Endometrial microvascular endothelial cells (primary cell): ENCODE results near the gene CAMK1D. TPM values are rescaled to one million over a fixed set of nuclear protein-coding genes. Genes with fewer than 3 reads are reported as not detected.

Experiments used
- in situ Hi-C: cut with HindIII; loops from 2 replicates; pipeline ENCODE4 v1.10.0; 2017; ENCODE audit warnings: low sequenced_read_pairs, low pct_unique_long_range_greater_than_20kb; ENCODE audit errors: inconsistent ontology term
- total RNA-seq: library from RNA; depleted of rRNA; stranded (reverse); fragments of >200 nt; gene quantifications from one replicate; pipeline ENCODE4 v1.2.3, GENCODE V29; 2015; ENCODE audit errors: inconsistent ontology term

Gene CAMK1D
- total RNA-seq, 1 donor from 2014 or later: 0.37 TPM

GRCh38 chr10:12665501-12665900, 316.2 kb downstream of the CAMK1D start:
- in situ Hi-C loops: no loop called here

GRCh38 chr10:12667052-12667451, 317.7 kb downstream of the CAMK1D start:
- in situ Hi-C loops: no loop called here

DNA sequence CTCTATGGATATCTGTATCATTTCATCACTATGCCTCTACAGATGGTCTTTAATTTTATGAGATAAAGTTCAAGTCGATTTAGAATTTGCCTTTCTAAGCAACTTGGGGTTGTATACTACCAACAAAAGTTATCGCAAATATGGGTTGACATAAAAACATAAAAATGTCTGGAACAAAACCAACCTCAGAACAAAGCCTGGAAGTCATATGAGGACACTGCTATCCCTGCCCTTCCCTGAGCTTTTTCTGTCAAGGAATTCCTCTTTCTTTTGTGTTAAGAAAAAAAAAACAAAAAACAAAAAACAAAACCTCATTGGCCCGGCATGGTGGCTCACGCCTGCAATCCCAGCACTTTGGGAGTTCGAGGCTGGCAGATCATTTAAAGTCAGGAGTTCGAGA, 319.3 kb downstream of the CAMK1D start:
- in situ Hi-C loops: no loop called here

- in situ Hi-C loops: no loop called here
Observed at GRCh38 chr10:12670004-12670403, 320.7 kb downstream of the CAMK1D start.

GRCh38 chr10:12675186-12675585, 325.8 kb downstream of the CAMK1D start:
- in situ Hi-C loops: no loop called here

GRCh38 chr10:12679636-12680035, 330.3 kb downstream of the CAMK1D start:
- in situ Hi-C loops: no loop called here

GRCh38 chr10:12681252-12681651, 331.9 kb downstream of the CAMK1D start:
- in situ Hi-C loops: no loop called here

- in situ Hi-C loops: no loop called here
Observed at GRCh38 chr10:12684784-12685183, 335.4 kb downstream of the CAMK1D start.

DNA sequence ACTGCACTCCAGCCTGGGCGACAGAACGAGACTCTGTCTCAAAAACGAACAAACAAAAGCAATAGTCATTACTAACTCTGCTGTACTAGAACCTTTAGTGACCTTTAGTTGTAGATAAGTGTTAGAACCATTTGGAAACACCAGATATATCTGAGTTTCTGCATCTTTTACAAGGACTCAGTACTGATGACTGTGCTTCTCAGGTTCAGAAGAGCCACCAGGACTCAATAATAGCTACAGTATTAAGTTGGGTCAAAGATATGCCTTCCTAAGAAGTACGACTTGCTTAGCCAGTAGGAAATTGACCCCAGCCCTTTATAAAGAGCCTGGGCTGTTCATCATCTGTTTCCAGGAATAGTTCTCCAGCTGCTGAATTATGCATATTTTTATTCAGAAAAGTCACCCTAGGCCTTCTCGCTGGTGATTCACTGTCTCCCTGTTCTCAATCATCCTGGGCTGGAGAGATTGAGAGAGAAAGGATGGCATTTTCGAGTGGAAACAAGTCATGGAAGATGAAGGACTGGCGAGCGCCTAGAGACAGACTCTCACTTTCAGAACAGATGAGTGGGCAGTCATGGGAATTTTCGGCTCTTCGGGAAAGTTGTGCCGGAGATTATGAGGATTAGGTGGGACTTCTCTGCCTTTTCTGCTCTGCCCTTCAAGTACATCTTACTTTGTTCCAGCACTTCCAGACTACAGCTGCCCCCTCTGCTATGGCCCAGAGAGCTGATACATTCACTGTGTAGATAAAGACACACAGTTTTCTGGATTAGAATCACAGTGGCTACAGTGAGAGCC, 336.1 kb downstream of the CAMK1D start:
- in situ Hi-C loops: no loop called here

DNA sequence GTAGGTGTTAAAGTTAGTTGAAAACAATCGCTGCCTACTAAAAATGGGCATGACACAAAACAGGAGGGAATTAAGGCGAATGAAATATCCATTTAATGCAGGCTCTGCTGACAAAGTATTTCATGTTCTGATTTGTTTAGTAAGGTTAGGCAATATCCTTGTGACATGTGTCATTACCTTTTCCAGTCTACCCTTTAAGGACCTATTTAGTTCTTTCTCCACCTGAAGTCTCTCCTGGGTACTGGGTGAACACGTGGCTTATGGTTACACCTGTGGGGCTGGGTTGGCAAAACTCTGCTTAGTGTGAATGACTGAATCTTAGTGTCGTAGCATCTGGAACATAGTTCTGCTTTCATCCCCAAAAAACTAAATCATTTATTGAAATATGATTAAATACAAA, 338.6 kb downstream of the CAMK1D start:
- in situ Hi-C loops: no loop called here

GRCh38 chr10:12689893-12690292, 340.5 kb downstream of the CAMK1D start:
- in situ Hi-C loops: no loop called here

- in situ Hi-C loops: no loop called here
Observed at GRCh38 chr10:12690525-12691126, 341.3 kb downstream of the CAMK1D start.

- in situ Hi-C loops: no loop called here
Observed at GRCh38 chr10:12691596-12691995, 342.2 kb downstream of the CAMK1D start.

- in situ Hi-C loops: no loop called here
Observed at GRCh38 chr10:12697764-12698163, 348.4 kb downstream of the CAMK1D start.

- in situ Hi-C loops: no loop called here
Observed at GRCh38 chr10:12699258-12699700, 349.9 kb downstream of the CAMK1D start.

GRCh38 chr10:12699781-12700556, 350.6 kb downstream of the CAMK1D start:
- in situ Hi-C loops: loop anchor here (25.0 kb wide), 1 partner anchor 438 kb away; no protein-coding TSS in a partner anchor

GRCh38 chr10:12700557-12700874, 351.2 kb downstream of the CAMK1D start:
- in situ Hi-C loops: loop anchor here (25.0 kb wide), 1 partner anchor 438 kb away; no protein-coding TSS in a partner anchor

GRCh38 chr10:12701696-12702095, 352.3 kb downstream of the CAMK1D start:
- in situ Hi-C loops: loop anchor here (25.0 kb wide), 1 partner anchor 439 kb away; no protein-coding TSS in a partner anchor

DNA sequence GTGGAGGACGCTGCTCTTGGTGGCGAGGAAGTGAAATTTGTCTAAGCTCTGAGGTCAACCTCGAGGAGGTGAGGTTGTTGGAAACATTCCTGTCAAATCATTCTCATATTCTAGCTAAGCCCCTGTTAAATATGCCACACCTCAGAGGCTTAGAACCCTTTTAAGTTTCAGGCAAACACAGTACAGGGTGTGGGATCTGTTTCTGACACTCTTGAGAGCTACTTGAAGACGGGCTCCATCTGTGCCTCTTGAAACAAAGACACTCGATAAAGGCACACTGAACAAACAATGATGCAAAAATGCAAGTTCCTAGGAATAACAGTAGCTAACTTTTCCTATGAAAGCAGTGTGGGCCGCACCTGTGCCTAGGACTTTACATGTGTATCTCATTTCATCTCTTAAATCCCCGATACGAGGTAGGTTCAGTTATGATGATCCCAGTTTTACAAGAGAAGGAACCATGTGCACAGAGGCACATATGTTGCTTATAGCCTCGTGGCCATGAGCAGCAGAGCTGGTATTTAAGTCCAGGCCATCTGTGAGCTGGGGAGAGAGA, 352.9 kb downstream of the CAMK1D start:
- in situ Hi-C loops: loop anchor here (25.0 kb wide), 1 partner anchor 440 kb away; no protein-coding TSS in a partner anchor
